Muscle layer of colon (tissue), 2 donors: ENCODE measurements around the gene HIPK2.

Experiments
- H3K27ac ChIP-seq: one replicate; pipeline ENCODE4 v1.7.0; 2013; ENCODE audit warnings: low read depth, mild to moderate bottlenecking, low read length, moderate library complexity
- H3K27me3 ChIP-seq, 2 donors: one replicate each; pipeline ENCODE4 v1.7.0; 2013; ENCODE audit warnings: low read length in 2 of 2, mild to moderate bottlenecking in 2 of 2; ENCODE audit not compliant: insufficient read depth in 2 of 2, control insufficient read depth in 1 of 2
- H3K36me3 ChIP-seq: one replicate; pipeline ENCODE4 v1.7.0; 2013; ENCODE audit warnings: mild to moderate bottlenecking, low read length; ENCODE audit not compliant: insufficient read depth
- H3K4me1 ChIP-seq: one replicate; pipeline ENCODE4 v1.7.0; 2013; ENCODE audit warnings: mild to moderate bottlenecking, low read length; ENCODE audit not compliant: insufficient read depth
- H3K4me3 ChIP-seq, 2 donors: one replicate each; pipeline ENCODE4 v1.7.0; 2013; ENCODE audit warnings: low read length in 2 of 2, low read depth in 1 of 2, mild to moderate bottlenecking in 1 of 2, moderate library complexity in 1 of 2
- H3K9ac ChIP-seq: one replicate; pipeline ENCODE4 v1.7.0; 2013; ENCODE audit warnings: low read length
- H3K9me3 ChIP-seq: one replicate; pipeline ENCODE4 v1.7.0; 2013; ENCODE audit warnings: mild to moderate bottlenecking, low read length
- donor health status: abdominal sarcoma.
- donor health status: Adenocarcinoma of cecum.

Gene HIPK2

GRCh38 chr7:139777133-139777891 is 486 bp downstream of the HIPK2 start:
- Histone ChIP-seq H3K27ac (peak overlapping the region; percentile 84), H3K9me3 (no peaks in the 10 kb centered on the region), H3K9ac (peak overlapping the region; percentile 84), H3K36me3 (no peaks in the 10 kb centered on the region), H3K27me3 (no peaks in the 10 kb centered on the region), H3K4me3 (peak overlapping the region; percentile 88 to 89), H3K4me1 (peaks cover 8% of the 10 kb centered on the region)

GRCh38 chr7:139776486-139777132 is 1.2 kb downstream of the HIPK2 start:
- H3K27ac ChIP-seq, result peak overlapping the region; percentile 84
- no peaks in the 10 kb centered on the region for H3K27me3 ChIP-seq
- H3K36me3 ChIP-seq, result no peaks in the 10 kb centered on the region
- H3K4me1 ChIP-seq, result peaks cover 8% of the 10 kb centered on the region
- H3K9ac ChIP-seq, result peak overlapping the region; percentile 84
- no peaks in the 10 kb centered on the region for H3K9me3 ChIP-seq
- peak overlapping the region; percentile 88 to 89 for H3K4me3 ChIP-seq

GRCh38 chr7:139775829-139776266 is 1.9 kb downstream of the HIPK2 start:
- Histone ChIP-seq H3K27ac (peak overlapping the region; percentile 84), H3K4me3 (peak overlapping the region; percentile 88 to 89), H3K9ac (peak overlapping the region; percentile 84), H3K36me3 (no peaks in the 10 kb centered on the region), H3K9me3 (no peaks in the 10 kb centered on the region), H3K4me1 (peaks cover 8% of the 10 kb centered on the region), H3K27me3 (no peaks in the 10 kb centered on the region)

GRCh38 chr7:139774376-139774775 is 3.4 kb downstream of the HIPK2 start:
- Histone ChIP-seq H3K9ac (no peak overlapping the region), H3K4me3 (no peak overlapping the region), H3K27ac (no peak overlapping the region), H3K27me3 (no peaks in the 10 kb centered on the region), H3K9me3 (no peaks in the 10 kb centered on the region), H3K4me1 (peaks cover 8% of the 10 kb centered on the region), H3K36me3 (peaks cover 2% of the 10 kb centered on the region)

- Histone ChIP-seq H3K9me3 (no peaks in the 10 kb centered on the region), H3K27me3 (no peaks in the 10 kb centered on the region), H3K36me3 (peaks cover 2% of the 10 kb centered on the region), H3K27ac (no peak overlapping the region), H3K9ac (no peak overlapping the region), H3K4me3 (no peak overlapping the region), H3K4me1 (no peaks in the 10 kb centered on the region)
Measured at GRCh38 chr7:139773371-139773770, 4.4 kb downstream of the HIPK2 start.

- Histone ChIP-seq H3K4me3 (no peak overlapping the region), H3K9me3 (no peaks in the 10 kb centered on the region), H3K9ac (no peak overlapping the region), H3K36me3 (peaks cover 2% of the 10 kb centered on the region), H3K27ac (no peak overlapping the region), H3K27me3 (no peaks in the 10 kb centered on the region), H3K4me1 (no peaks in the 10 kb centered on the region)
Measured at GRCh38 chr7:139772873-139773272, 4.9 kb downstream of the HIPK2 start.

- H3K27ac ChIP-seq, result no peak overlapping the region
- no peak overlapping the region for H3K9ac ChIP-seq
- H3K4me1 ChIP-seq, result no peaks in the 10 kb centered on the region
Measured at GRCh38 chr7:139772115-139772514, 5.7 kb downstream of the HIPK2 start.

GRCh38 chr7:139771001-139771956 is 6.5 kb downstream of the HIPK2 start:
- H3K4me1 ChIP-seq, result no peaks in the 10 kb centered on the region
- no peak overlapping the region for H3K9ac ChIP-seq
- H3K27me3 ChIP-seq, result no peaks in the 10 kb centered on the region
- H3K4me3 ChIP-seq, result no peak overlapping the region
- H3K36me3 ChIP-seq, result peaks cover 2% of the 10 kb centered on the region
- H3K27ac ChIP-seq, result no peak overlapping the region
- no peaks in the 10 kb centered on the region for H3K9me3 ChIP-seq

More at GRCh38 chr7:139772115-139772514, 5.7 kb downstream of the HIPK2 start:
- Histone ChIP-seq H3K36me3 (peaks cover 2% of the 10 kb centered on the region), H3K4me3 (no peak overlapping the region), H3K27me3 (no peaks in the 10 kb centered on the region), H3K9me3 (no peaks in the 10 kb centered on the region)

GRCh38 chr7:139769761-139770160 is 8.0 kb downstream of the HIPK2 start:
- Histone ChIP-seq H3K27me3 (no peaks in the 10 kb centered on the region), H3K36me3 (peaks cover 2% of the 10 kb centered on the region), H3K4me3 (no peak overlapping the region), H3K4me1 (no peaks in the 10 kb centered on the region), H3K9me3 (no peaks in the 10 kb centered on the region), H3K27ac (no peak overlapping the region), H3K9ac (no peak overlapping the region)

GRCh38 chr7:139769066-139769465 is 8.7 kb downstream of the HIPK2 start:
- Histone ChIP-seq H3K4me3 (no peak overlapping the region), H3K27ac (no peak overlapping the region), H3K4me1 (no peaks in the 10 kb centered on the region), H3K9ac (no peak overlapping the region), H3K9me3 (no peaks in the 10 kb centered on the region), H3K36me3 (peaks cover 2% of the 10 kb centered on the region), H3K27me3 (no peaks in the 10 kb centered on the region)

- Histone ChIP-seq H3K27ac (no peak overlapping the region), H3K4me1 (no peaks in the 10 kb centered on the region)
Measured at GRCh38 chr7:139768249-139768824, 9.5 kb downstream of the HIPK2 start.

More at GRCh38 chr7:139768249-139768824, 9.5 kb downstream of the HIPK2 start:
- H3K9ac ChIP-seq, result no peak overlapping the region
- H3K27me3 ChIP-seq, result no peaks in the 10 kb centered on the region
- H3K4me3 ChIP-seq, result no peak overlapping the region
- H3K9me3 ChIP-seq, result no peaks in the 10 kb centered on the region
- H3K36me3 ChIP-seq, result peaks cover 2% of the 10 kb centered on the region
